BJ (cell line): ENCODE results near the gene PLK1. TPM values are rescaled to one million over a fixed set of nuclear protein-coding genes. Genes with fewer than 3 reads are reported as not detected.

Experiments
- CTCF ChIA-PET: fragments of 350-600 bp; formaldehyde crosslinking; extraction: SDS; loops from one replicate; lab custom pipeline; 2021; ENCODE audit warnings: antibody characterized with exemption, inconsistent platforms; lab: Yijun Ruan, JAX
- POLR2A ChIA-PET: fragments of 300-600 bp; sonication (Branson Sonifier 250); formaldehyde crosslinking; extraction: SDS; loops from one replicate; lab custom pipeline; 2021; ENCODE audit warnings: antibody characterized with exemption; lab: Charles Lee
- DNase-seq: peaks from one replicate; pipeline ENCODE4 v3.0.0-alpha.2; 2011; ENCODE audit warnings: low read depth
- H3K27me3 ChIP-seq: 2 replicates; pipeline ENCODE4 v1.6.0; 2011; ENCODE audit warnings: low read length; ENCODE audit not compliant: control insufficient read depth, insufficient read depth
- H3K36me3 ChIP-seq: 2 replicates; pipeline ENCODE4 v1.5.1; 2011; ENCODE audit warnings: low read length; ENCODE audit not compliant: control insufficient read depth, insufficient read depth
- H3K4me3 ChIP-seq: 2 replicates; pipeline ENCODE4 v1.5.1; 2011; ENCODE audit warnings: low read depth, mild to moderate bottlenecking, control low read depth, low read length
- CTCF ChIP-seq: IDR thresholded peaks from 2 replicates; pipeline ENCODE4 v1.5.1; 2011; ENCODE audit warnings: low read depth, mild to moderate bottlenecking, control low read depth, inconsistent platforms, low read length, moderate library complexity; ENCODE audit not compliant: insufficient read depth
- polyA plus RNA-seq: library from polyadenylated mRNA; depleted of rRNA; stranded (reverse); fragments of >200 nt; gene quantifications from 2 replicates; pipeline ENCODE4 v1.2.3, GENCODE V29; 2011

PLK1 gene
- polyA plus RNA-seq, 1 experiment, result 54.0 TPM

- no peak for TF ChIP-seq CTCF
- POLR2A ChIA-PET, result no interaction called here
- peaks cover 6% of the 10 kb centered on the region; the same call in 1 of the 2 replicates for H3K36me3 ChIP-seq
- H3K27me3 ChIP-seq, result no peaks in the 10 kb centered on the region
- peak overlapping the region; percentile 99 for H3K4me3 ChIP-seq
- no peak for DNase-seq
- CTCF ChIA-PET, result interaction anchor here (1.0 kb wide), 1 partner anchor 39 kb away, joined by 3 read pairs; no protein-coding TSS in a partner anchor
These were observed 38.1 kb upstream of the PLK1 start for GRCh38 chr16:23640615-23640930.

GRCh38 chr16:23640931-23641765 is 37.5 kb upstream of the PLK1 start, which contains the start of the genes DCTN5 and PALB2:
Gene DCTN5, plus strand, starts transcription at chr16:23641466. Its CDS starts 77 bp downstream, at chr16:23641543.
Gene PALB2, minus strand, starts transcription at chr16:23641310. Its CDS starts 153 bp downstream, at chr16:23641157.
- peak within 1 kb of the TSS; percentile 99 for H3K4me3 ChIP-seq
- POLR2A ChIA-PET, result interaction anchor here (0.5 kb wide), 1 partner anchor 1270 kb away, joined by 8 read pairs; no protein-coding TSS in a partner anchor
- peaks cover 4% of the 10 kb centered on the region; the same call in 1 of the 2 replicates for H3K36me3 ChIP-seq
- TF ChIP-seq CTCF, result no peak
- CTCF ChIA-PET, result interaction anchor here (0.7 to 1.0 kb wide), 2 partner anchors 31 to 39 kb away, joined by 3 read pairs; no protein-coding TSS in a partner anchor
- no peaks in the 10 kb centered on the region for H3K27me3 ChIP-seq
- DNase-seq, result peak; percentile 66

- Histone ChIP-seq H3K27me3 (no peaks in the 10 kb centered on the region), H3K36me3 (peaks cover 4% of the 10 kb centered on the region; the same call in 1 of the 2 replicates), H3K4me3 (peak overlapping the region; percentile 99)
- CTCF ChIA-PET, result no interaction called here
- POLR2A ChIA-PET, result interaction anchor here (0.7 kb wide), 1 partner anchor 31 kb away, joined by 3 read pairs; no protein-coding TSS in a partner anchor
- DNase-seq, result no peak
- TF ChIP-seq CTCF, result no peak
These were observed 36.4 kb upstream of the PLK1 start for GRCh38 chr16:23642246-23642774.

DNA sequence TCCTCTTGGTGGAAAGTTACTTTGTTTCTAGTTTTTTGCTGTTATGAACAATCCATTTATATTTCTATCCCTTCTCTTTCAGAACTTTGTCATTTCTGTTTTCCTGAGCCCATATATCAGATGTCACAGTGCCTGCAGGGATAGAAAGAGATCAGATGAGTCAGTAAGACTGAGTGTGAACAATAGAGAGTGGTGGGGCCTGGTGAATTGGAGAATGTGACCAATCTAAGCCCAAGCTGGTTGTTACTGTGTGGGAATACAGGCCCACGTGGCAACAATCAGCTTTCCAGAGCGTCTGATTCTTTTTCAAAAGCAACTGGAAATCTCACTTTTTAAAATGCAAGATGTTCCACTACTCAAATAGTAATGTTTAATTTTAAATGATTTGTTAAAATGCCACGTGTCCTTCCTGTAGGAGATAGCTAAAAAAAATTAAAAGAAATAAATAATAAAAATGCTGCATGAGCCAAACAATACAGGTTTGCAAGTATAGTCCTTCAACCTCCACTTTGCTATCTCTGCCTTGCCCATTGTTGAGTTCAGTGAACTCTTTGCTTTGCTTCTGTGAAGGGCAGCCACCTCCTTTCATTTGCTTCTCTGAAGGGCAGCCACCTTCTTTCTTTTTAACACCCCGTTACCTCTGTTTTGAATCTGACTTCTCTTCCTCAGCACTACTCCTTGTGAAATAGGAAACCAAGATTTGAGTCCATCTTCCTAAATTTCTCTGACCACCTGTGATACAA is 27.8 kb upstream of the PLK1 start:
- Histone ChIP-seq H3K4me3 (no peak overlapping the region), H3K36me3 (no peaks in the 10 kb centered on the region; the same call in 1 of the 2 replicates), H3K27me3 (no peaks in the 10 kb centered on the region)
- TF ChIP-seq CTCF, result no peak
- no peak for DNase-seq
- ChIA-PET POLR2A (no interaction called here), CTCF (no interaction called here)
